HepG2 (cell line): ENCODE measurements around the gene RNF114. TPM values are rescaled to one million over a fixed set of nuclear protein-coding genes. Genes with fewer than 3 reads are reported as not detected.

ENCODE experiments used
- IKZF4 ChIP-seq: sonication (generic); formaldehyde crosslinking; IDR thresholded peaks from 2 replicates; pipeline ENCODE4 v1.5.1; 2020; ENCODE audit warnings: borderline replicate concordance, mild to moderate bottlenecking, low read depth, missing genetic modification reagents; ENCODE audit errors: not compliant biosample characterization
- MTF1 ChIP-seq: sonication (generic); formaldehyde crosslinking; IDR thresholded peaks from 2 replicates; pipeline ENCODE4 v1.5.0; 2020; ENCODE audit warnings: missing genetic modification reagents
- NRL ChIP-seq: sonication (generic); formaldehyde crosslinking; IDR thresholded peaks from 2 replicates; pipeline ENCODE4 v1.5.0; 2020; ENCODE audit warnings: missing genetic modification reagents, mild to moderate bottlenecking, moderate library complexity, borderline replicate concordance
- SCMH1 ChIP-seq: sonication (generic); formaldehyde crosslinking; IDR thresholded peaks from 2 replicates; pipeline ENCODE4 v1.9.0; 2021; ENCODE audit warnings: missing genetic modification reagents, mild to moderate bottlenecking, borderline replicate concordance
- SETDB1 ChIP-seq: sonication (generic); formaldehyde crosslinking; IDR thresholded peaks from 2 replicates; pipeline ENCODE4 v1.5.1; 2020; ENCODE audit warnings: missing genetic modification reagents, mild to moderate bottlenecking, borderline replicate concordance
- SMC3 ChIP-seq: IDR thresholded peaks from 2 replicates; pipeline ENCODE4 v1.6.1; 2011; ENCODE audit warnings: low read length, improper control_type of control experiment
- SPEN ChIP-seq: sonication (generic); formaldehyde crosslinking; IDR thresholded peaks from 2 replicates; pipeline ENCODE4 v1.5.1; 2020; ENCODE audit warnings: low read depth, mild to moderate bottlenecking, missing genetic modification reagents
- TSC22D2 ChIP-seq: sonication (generic); formaldehyde crosslinking; IDR thresholded peaks from 2 replicates; pipeline ENCODE4 v1.5.1; 2020; ENCODE audit warnings: missing genetic modification reagents, mild to moderate bottlenecking, borderline replicate concordance
- ZNF253 ChIP-seq: sonication (generic); formaldehyde crosslinking; IDR thresholded peaks from 2 replicates; pipeline ENCODE4 v1.8.0; 2022; ENCODE audit warnings: mild to moderate bottlenecking, missing genetic modification reagents, borderline replicate concordance
- ZNF329 ChIP-seq: sonication (generic); formaldehyde crosslinking; IDR thresholded peaks from 2 replicates; pipeline ENCODE4 v1.9.0; 2021; ENCODE audit warnings: low read depth, mild to moderate bottlenecking, missing genetic modification reagents
- ZNF510 ChIP-seq: sonication (generic); formaldehyde crosslinking; IDR thresholded peaks from 2 replicates; pipeline ENCODE4 v1.4.0; 2020; ENCODE audit warnings: low read depth, mild to moderate bottlenecking, missing genetic modification reagents
- ZNF543 ChIP-seq: sonication (generic); formaldehyde crosslinking; IDR thresholded peaks from 2 replicates; pipeline ENCODE4 v1.4.0; 2020; ENCODE audit warnings: mild to moderate bottlenecking, missing genetic modification reagents
- ZNF7 ChIP-seq: IDR thresholded peaks from 2 replicates; pipeline ENCODE4 v1.6.1; 2016; ENCODE audit warnings: missing biosample characterization, missing genetic modification reagents
- ZNF737 ChIP-seq: sonication (generic); formaldehyde crosslinking; IDR thresholded peaks from 2 replicates; pipeline ENCODE4 v1.5.0; 2020; ENCODE audit warnings: missing genetic modification reagents, mild to moderate bottlenecking, borderline replicate concordance
- ZNF761 ChIP-seq: sonication (generic); formaldehyde crosslinking; conservative IDR thresholded peaks from 2 replicates; pipeline ENCODE4 v1.4.0; 2020; ENCODE audit warnings: mild to moderate bottlenecking, missing genetic modification reagents
- ZNF772 ChIP-seq: sonication (generic); formaldehyde crosslinking; IDR thresholded peaks from 2 replicates; pipeline ENCODE4 v1.5.0; 2020; ENCODE audit warnings: mild to moderate bottlenecking, missing genetic modification reagents
- polyA plus RNA-seq, 8 experiments: library from polyadenylated mRNA; depleted of rRNA in 3 of 8; stranded (reverse) in 7 of 8; unstranded in 1 of 8; fragments of >200 nt; fragmentation: Illumina TruSeq in 4 of 8; extraction: Trizol in 4 of 8; gene quantifications; 2 replicates each; pipeline versions ENCODE4 v1.2.1 to v1.2.3, GENCODE V29; 2011 to 2016; ENCODE audit warnings: low read depth in 4 of 8, missing spikeins in 1 of 8, mixed read lengths in 1 of 8; ENCODE audit not compliant: insufficient read depth in 1 of 8
- total RNA-seq, 5 experiments: library from RNA; depleted of rRNA; stranded (reverse); fragments of >200 nt; fragmentation: Illumina TruSeq; extraction: Trizol; gene quantifications; 2 replicates each; pipeline ENCODE4 v1.2.3, GENCODE V29; 2016; ENCODE audit warnings: low read depth in 1 of 5
- TF ChIP-seq, protein P1 (sequence below): sonication (generic); formaldehyde crosslinking; IDR thresholded peaks from 2 replicates; pipeline ENCODE4 v1.4.0; 2020; ENCODE audit warnings: missing genetic modification reagents
- TF ChIP-seq, protein P2 (sequence below): sonication (generic); formaldehyde crosslinking; IDR thresholded peaks from 2 replicates; pipeline ENCODE4 v1.8.1; 2023; ENCODE audit warnings: mild to moderate bottlenecking, moderate library complexity, missing genetic modification reagents
- TF ChIP-seq, protein P3 (sequence below): sonication (generic); formaldehyde crosslinking; IDR thresholded peaks from 2 replicates; pipeline ENCODE4 v1.8.0; 2022; ENCODE audit warnings: missing genetic modification reagents, mild to moderate bottlenecking, moderate library complexity, borderline replicate concordance

The RNF114 gene
- total and polyA plus RNA-seq, 2 of the 13 experiments (the other 11 are each of a cell fraction or from before 2014, with no cell fraction given) = 119 to 126 TPM

DNA sequence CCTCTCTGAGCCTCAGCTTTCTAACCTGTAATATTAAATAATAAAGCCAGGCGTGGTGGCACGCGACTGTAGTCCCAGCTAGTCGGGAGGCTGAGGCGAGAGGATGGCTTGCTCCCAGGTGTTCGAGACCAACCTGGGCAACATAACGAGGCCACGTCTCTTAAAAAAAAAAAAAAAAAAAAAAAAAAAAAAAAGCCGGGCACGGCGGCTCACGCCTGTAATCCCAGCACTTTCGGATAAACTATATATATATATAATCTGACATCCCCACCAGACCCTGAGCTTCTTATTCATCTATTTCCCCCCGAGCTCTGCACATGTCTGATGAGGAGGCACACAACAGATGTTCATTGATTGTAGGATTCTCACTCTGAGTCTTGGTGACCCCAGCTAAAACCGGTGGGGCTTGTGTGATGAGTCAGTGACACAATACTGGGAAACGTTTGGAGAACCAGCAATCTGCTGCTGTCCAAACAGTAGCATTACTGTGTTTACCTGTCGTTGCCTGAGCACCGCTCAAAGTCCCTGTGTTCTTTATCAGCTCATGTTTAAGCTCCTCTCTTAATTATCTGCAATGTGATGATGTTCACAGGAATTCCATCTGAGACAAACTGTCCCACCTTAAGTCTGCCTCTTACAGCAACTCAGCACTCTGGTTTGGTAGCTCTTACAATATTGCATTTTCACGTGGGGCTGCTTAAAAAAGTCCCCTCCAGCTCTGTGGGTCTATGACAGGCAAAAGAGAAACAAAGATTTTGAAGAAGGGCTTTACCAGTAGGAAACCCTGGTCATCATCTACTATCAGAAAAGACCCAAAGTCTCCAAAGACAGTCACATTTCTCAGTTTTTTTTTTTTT, 19.8 kb upstream of the RNF114 start (continued):
- TF ChIP-seq, protein P1, sequence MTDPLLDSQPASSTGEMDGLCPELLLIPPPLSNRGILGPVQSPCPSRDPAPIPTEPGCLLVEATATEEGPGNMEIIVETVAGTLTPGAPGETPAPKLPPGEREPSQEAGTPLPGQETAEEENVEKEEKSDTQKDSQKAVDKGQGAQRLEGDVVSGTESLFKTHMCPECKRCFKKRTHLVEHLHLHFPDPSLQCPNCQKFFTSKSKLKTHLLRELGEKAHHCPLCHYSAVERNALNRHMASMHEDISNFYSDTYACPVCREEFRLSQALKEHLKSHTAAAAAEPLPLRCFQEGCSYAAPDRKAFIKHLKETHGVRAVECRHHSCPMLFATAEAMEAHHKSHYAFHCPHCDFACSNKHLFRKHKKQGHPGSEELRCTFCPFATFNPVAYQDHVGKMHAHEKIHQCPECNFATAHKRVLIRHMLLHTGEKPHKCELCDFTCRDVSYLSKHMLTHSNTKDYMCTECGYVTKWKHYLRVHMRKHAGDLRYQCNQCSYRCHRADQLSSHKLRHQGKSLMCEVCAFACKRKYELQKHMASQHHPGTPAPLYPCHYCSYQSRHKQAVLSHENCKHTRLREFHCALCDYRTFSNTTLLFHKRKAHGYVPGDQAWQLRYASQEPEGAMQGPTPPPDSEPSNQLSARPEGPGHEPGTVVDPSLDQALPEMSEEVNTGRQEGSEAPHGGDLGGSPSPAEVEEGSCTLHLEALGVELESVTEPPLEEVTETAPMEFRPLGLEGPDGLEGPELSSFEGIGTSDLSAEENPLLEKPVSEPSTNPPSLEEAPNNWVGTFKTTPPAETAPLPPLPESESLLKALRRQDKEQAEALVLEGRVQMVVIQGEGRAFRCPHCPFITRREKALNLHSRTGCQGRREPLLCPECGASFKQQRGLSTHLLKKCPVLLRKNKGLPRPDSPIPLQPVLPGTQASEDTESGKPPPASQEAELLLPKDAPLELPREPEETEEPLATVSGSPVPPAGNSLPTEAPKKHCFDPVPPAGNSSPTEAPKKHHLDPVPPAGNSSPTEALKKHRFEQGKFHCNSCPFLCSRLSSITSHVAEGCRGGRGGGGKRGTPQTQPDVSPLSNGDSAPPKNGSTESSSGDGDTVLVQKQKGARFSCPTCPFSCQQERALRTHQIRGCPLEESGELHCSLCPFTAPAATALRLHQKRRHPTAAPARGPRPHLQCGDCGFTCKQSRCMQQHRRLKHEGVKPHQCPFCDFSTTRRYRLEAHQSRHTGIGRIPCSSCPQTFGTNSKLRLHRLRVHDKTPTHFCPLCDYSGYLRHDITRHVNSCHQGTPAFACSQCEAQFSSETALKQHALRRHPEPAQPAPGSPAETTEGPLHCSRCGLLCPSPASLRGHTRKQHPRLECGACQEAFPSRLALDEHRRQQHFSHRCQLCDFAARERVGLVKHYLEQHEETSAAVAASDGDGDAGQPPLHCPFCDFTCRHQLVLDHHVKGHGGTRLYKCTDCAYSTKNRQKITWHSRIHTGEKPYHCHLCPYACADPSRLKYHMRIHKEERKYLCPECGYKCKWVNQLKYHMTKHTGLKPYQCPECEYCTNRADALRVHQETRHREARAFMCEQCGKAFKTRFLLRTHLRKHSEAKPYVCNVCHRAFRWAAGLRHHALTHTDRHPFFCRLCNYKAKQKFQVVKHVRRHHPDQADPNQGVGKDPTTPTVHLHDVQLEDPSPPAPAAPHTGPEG (CRISPR knock-in tag) = no peak; the same call in 1 of the 2 replicates
- TF ChIP-seq MTF1 (CRISPR knock-in tag) = no peak
- TF ChIP-seq ZNF510 (CRISPR knock-in tag) = peak; percentile 63; the same call in 1 of the 2 replicates
- peak; percentile 36; the same call in 1 of the 2 replicates for TF ChIP-seq SMC3
- TF ChIP-seq, protein P2, sequence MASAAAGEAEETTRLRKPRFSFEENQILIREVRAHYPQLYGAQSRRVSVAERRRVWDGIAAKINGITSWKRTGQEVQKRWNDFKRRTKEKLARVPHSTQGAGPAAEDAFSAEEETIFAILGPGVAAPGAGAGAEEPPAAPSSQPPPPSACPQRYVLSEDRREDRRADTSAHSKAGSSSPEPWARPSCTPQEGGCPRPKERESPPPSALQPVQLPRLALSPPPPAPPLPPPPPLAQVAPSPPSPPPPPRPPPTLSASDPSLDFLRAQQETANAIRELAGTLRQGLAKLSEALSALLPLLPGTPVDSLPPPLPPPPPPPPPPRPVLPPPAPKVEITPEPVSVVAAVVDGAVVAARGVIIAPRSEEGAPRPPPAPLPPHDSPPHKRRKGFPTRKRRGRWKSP (CRISPR knock-in tag) = no peak
- no peak for TF ChIP-seq SCMH1
- TF ChIP-seq ZNF737 = no peak; the same call in 1 of the 2 replicates
- peak; percentile 91 for TF ChIP-seq TSC22D2 (CRISPR knock-in tag)
- TF ChIP-seq ZNF761 = peak; percentile 97
- TF ChIP-seq ZNF772 (CRISPR knock-in tag) = no peak
- no peak for TF ChIP-seq ZNF329
- no peak for TF ChIP-seq NRL
- TF ChIP-seq SETDB1 (CRISPR knock-in tag) = no peak
- no peak for TF ChIP-seq IKZF4 (CRISPR knock-in tag)
- TF ChIP-seq, protein P3, sequence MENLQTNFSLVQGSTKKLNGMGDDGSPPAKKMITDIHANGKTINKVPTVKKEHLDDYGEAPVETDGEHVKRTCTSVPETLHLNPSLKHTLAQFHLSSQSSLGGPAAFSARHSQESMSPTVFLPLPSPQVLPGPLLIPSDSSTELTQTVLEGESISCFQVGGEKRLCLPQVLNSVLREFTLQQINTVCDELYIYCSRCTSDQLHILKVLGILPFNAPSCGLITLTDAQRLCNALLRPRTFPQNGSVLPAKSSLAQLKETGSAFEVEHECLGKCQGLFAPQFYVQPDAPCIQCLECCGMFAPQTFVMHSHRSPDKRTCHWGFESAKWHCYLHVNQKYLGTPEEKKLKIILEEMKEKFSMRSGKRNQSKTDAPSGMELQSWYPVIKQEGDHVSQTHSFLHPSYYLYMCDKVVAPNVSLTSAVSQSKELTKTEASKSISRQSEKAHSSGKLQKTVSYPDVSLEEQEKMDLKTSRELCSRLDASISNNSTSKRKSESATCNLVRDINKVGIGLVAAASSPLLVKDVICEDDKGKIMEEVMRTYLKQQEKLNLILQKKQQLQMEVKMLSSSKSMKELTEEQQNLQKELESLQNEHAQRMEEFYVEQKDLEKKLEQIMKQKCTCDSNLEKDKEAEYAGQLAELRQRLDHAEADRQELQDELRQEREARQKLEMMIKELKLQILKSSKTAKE (CRISPR knock-in tag) = peak; percentile 12; the same call in 1 of the 2 replicates
- TF ChIP-seq ZNF543 (CRISPR knock-in tag) = no peak
- TF ChIP-seq SPEN (CRISPR knock-in tag) = peak; percentile 68; the same call in 1 of the 2 replicates
- no peak for TF ChIP-seq ZNF253 (CRISPR knock-in tag)
- TF ChIP-seq ZNF7 (CRISPR knock-in tag) = no peak
